HuH-7.5 (cell line): Measurements from ENCODE around the gene CIAO2A.
"Not testable (repeated sequence)": the region's sequence is repeated elsewhere in the genome, so short reads cannot be mapped to it uniquely, and the experiment has no call there.

Experiments
- DNase-seq: peaks from one replicate; pipeline ENCODE4 v3.0.0; 2011; ENCODE audit warnings: low spot score

CIAO2A gene

DNA sequence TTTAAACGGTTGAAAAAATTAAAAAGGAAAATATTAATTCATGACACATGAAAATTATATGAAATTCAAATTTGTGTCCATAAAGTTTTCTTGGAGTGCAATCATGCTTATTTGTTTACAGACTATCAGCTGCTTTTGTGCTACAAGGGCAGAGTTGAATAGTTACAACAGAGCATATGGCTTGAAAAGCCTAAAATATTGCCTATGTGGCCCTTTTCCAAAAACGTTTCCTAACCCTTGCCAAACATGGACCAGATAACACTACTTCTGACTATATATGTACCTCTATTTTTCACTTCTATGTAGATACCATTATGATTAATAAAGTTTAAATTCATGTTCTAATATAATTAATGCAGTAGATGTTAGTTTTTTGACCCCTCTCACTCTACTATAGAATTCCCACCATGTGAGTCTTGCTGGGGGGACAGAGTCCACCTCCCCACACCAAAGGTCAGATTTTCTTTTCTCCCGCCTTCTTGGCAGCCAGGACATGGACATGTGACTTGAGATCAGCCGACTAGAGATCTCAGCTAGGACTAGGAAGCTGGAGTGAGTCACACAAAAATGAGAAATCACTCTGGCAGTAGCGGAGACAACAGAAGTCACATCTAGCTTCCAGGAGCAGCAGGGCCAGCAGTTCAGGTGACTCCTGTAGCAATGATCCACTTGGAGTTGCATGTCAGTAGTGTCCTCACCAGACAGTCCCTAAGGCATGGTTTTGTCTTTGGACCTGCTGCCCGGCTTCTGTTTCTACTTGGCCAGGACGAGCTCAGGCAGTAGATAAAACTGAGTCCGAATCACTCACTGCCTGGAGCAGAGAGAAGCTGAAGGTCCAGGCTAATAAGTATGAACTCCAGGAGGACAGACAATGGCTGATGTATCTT lies 22.4 kb downstream of the CIAO2A start:
- no peak for DNase-seq

- no peak for DNase-seq
Measured at GRCh38 chr15:64070106-64070505, 23.5 kb downstream of the CIAO2A start.

DNA sequence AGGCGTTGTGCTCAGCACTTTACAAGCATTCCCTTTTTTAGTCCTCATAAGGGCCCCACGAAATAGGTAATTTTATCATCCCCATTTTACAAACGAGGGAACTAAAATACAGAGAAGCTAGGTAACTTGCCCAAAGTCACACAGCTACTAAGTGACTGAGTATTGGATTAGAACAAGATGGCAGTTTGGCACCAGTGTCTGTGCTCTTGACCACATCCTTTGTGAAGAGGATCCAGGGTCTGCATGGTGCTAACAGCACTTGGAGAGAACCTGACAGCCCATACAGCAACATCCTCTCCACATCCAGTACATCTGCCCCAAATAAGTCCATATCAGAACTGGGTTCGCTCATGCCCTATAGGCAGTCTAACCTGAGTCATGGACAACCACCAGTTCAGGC lies 25.5 kb downstream of the CIAO2A start:
- DNase-seq: no peak

GRCh38 chr15:64067564-64068030 lies 26.0 kb downstream of the CIAO2A start:
- peak; percentile 58 for DNase-seq

DNA sequence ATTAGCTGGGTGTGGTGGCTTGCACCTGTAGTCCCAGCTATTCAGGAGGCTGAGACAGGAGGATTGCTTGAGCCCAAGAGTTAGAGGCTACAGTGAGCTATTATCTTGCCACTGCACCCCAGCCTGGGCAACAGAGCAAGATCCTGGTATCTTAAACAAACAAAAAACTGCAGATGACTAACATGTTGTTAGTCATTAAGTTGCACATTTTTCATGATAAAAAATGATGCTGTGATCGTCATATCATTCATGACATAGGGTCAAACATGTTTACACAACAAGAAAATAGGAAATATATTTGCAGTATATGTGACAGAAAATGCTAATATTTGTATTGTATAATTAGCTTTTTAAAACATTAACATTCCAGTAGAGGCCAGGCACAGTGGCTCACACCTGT lies 27.2 kb downstream of the CIAO2A start:
- no peak for DNase-seq

GRCh38 chr15:64060716-64061115 lies 32.9 kb downstream of the CIAO2A start:
- DNase-seq: no peak

GRCh38 chr15:64059104-64059503 lies 34.5 kb downstream of the CIAO2A start:
- not testable (repeated sequence) for DNase-seq

DNA sequence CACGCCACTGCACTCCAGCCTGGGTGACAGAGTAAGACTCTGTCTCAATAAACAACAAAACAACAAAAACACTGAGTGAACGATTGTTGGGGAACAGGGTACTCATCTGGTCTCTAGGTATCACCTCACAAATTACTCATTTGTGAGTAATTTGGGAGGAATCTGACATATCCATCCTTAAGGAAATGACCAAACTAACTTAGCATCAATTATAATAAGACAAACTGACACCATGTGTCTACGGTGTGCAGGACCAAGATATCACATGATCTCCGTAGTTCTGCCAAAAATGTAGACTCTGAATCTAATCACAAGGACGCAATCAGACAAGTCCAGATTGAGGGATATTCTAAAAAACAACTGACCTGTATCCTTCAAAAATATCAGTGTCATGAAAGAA lies 35.4 kb downstream of the CIAO2A start:
- no peak for DNase-seq

- DNase-seq: not testable (repeated sequence)
Measured at GRCh38 chr15:64053674-64054073, 40.0 kb downstream of the CIAO2A start.

GRCh38 chr15:64052925-64053491 lies 40.6 kb downstream of the CIAO2A start:
- DNase-seq: no peak

DNA sequence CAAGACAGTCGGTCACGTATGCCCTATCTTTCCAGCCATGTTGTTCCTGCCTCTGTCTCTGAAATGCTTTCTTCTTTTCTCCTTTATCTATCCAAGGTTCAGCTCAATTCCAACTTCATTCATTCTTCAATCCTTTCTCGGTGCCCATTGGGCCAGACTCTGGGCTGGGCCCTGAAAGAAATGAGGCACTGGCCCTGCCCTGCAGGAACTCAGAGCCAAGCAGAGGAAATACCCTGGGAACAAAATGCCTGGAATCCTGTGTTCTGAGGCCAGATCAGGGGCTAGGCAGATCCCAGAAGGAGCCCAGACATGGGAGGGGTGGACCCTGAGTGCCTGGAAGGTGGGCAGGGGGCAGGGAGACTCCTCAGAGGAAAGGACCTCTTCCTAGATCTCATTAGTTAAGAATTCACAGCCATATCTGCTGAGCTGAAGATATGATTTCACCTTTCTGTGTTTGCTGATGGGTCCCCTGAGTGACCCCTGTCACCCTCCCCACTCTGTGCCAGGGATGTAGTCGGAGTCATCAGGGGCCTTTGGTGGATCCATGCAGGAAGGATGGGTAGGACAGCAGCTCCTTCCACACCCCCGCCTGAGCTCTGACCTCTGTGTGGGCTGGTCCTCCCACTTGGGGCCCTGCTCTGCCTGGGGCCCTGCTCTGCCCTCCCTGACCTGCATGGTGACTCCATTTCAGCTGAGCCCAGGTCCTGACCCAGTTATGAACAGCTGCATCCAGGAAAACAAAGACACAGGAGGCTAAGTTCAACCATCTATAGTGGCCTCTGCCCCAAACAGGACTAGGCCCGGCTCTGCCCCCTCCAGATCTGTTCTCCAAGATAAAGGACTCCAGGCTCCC lies 42.0 kb downstream of the CIAO2A start:
- peak; percentile 28 for DNase-seq

GRCh38 chr15:64051093-64051402 lies 42.6 kb downstream of the CIAO2A start:
- no peak for DNase-seq

DNA sequence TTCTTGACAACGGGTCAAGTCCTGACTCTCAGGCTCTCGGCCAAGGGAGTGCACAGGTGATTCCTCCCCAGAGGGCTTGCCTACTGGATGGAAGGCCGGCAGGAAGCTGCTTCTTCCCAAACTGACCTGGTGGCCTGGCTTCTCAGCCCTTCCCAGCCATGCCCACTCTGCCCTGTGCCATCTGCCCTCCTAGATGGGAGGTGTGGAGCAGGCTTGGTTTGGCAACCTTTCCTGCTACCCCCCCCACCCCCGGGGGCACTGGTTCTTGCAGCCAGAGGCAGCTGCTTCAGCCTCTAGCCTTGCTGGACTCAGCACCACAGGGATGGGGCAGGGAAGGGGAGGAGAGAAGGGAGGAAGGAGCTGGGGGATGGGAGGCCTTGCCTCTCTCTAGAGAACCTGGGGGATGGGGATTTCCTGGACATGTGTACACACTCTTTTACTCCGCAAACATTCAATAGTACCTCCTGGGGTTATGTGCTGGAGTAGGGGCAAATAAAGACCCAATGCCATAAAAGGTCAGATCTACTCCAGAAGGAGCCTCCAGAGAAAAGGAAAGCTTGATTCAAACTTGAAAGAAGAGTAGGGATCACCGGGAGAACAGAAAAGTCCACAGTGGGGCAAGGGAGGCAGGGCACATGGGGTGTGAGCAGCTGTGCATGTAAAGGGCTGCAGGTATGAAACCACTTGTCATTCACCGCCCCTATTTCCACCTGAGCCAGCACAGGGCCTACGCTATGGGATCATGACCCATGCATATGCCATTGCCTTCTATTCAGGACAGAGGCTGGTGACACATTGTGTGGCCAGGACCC lies 43.2 kb downstream of the CIAO2A start:
- DNase-seq: peak; percentile 36

GRCh38 chr15:64048781-64049460 lies 44.7 kb downstream of the CIAO2A start:
- DNase-seq: no peak

DNA sequence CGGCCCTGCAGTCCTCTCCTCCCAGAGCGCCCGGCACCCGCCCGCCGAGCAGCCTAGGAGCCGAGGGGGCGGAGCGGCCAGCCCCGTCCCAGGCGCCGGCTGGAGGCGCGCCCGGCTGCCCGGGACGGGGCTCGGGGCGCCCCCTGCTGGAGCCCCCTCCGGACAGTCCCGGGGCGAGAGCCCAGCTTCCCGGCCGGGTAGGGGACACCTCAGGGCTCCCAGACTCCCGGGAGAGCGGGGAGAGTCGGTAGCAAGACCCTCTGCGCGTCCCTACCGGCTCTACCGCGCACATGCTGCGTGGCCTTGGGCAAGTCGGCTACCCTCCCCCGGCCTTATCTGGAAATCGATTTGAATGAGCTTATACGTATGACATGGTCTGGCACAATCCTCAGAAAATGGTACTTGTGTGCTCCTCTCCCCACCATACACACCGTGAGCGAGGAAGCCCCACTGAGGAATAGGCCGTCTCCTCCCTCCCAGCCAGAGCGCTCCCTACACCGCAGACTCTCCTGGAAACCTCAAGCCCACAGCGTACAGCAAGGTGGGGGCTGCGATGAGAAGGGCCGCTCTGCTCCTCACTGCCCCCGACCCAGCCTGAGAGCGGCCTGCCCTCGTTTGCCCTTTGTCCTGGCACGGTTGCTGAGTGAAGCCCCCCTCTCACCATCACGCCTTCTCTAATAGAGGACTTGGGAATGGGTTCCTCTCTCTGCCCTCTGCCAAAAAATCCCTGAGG lies 47.1 kb downstream of the CIAO2A start, which contains the start of gene DAPK2:
DAPK2 (minus strand) TSS at position 65 of the 733 bp plus-strand sequence. CDS start 6,224 bp downstream, outside the sequence.
- peak; percentile 88 for DNase-seq

GRCh38 chr15:64045774-64046420 lies 47.7 kb downstream of the CIAO2A start:
- peak; percentile 38 for DNase-seq

- DNase-seq: no peak
Measured at GRCh38 chr15:64045101-64045435, 48.6 kb downstream of the CIAO2A start.

GRCh38 chr15:64044300-64045100 lies 49.1 kb downstream of the CIAO2A start:
- no peak for DNase-seq
